ENCODE measurements around the gene EMP3. TPM values are rescaled to one million over a fixed set of nuclear protein-coding genes. Genes with fewer than 3 reads are reported as not detected.

The EMP3 gene
- total and polyA plus RNA-seq, 2 experiments from 2014 or later: 68.4 to 381 TPM

- peak overlapping the region; percentile 82 for H2AFZ ChIP-seq
- no peaks in the 10 kb centered on the region for H3K36me3 ChIP-seq (replicated peaks; ENCODE audit: insufficient read depth, low read depth)
- H3K4me2 ChIP-seq: peak overlapping the region; percentile 92
- peak overlapping the region; percentile 46 for H3K4me3 ChIP-seq
- H3K27me3 ChIP-seq: no peaks in the 10 kb centered on the region
- H3K4me1 ChIP-seq (ENCODE audit: insufficient read depth): peaks cover 17% of the 10 kb centered on the region
- H4K20me1 ChIP-seq (ENCODE audit: insufficient read depth, poor library complexity, severe bottlenecking): no peaks in the 10 kb centered on the region
- TF ChIP-seq CTCF (IDR thresholded peaks at IDR 0.05; ENCODE audit: poor library complexity) (peak; percentile 80), EZH2phosphoT487 (IDR thresholded peaks at IDR 0.05; ENCODE audit: low read depth, severe bottlenecking, unreplicated experiment) (no peak), EZH2 (IDR thresholded peaks at IDR 0.05; ENCODE audit: borderline replicate concordance) (no peak)
- peak; percentile 98 for DNase-seq (ENCODE audit: low spot score)
- H3K9me2 ChIP-seq (replicated peaks; ENCODE audit: insufficient read depth): no peaks in the 10 kb centered on the region
- no peaks in the 10 kb centered on the region for H3K79me2 ChIP-seq
- 13% methylated on average over 31 of the region's 54 CpGs for WGBS (ENCODE audit: low lambda C conversion rate, missing lambda C conversion rate)
- no peaks in the 10 kb centered on the region for H3K9me3 ChIP-seq (ENCODE audit: low read depth)
- H3K27ac ChIP-seq: peak overlapping the region; percentile 90
These were observed 8.4 kb downstream of the EMP3 start for GRCh38 chr19:48333467-48334384.

DNA sequence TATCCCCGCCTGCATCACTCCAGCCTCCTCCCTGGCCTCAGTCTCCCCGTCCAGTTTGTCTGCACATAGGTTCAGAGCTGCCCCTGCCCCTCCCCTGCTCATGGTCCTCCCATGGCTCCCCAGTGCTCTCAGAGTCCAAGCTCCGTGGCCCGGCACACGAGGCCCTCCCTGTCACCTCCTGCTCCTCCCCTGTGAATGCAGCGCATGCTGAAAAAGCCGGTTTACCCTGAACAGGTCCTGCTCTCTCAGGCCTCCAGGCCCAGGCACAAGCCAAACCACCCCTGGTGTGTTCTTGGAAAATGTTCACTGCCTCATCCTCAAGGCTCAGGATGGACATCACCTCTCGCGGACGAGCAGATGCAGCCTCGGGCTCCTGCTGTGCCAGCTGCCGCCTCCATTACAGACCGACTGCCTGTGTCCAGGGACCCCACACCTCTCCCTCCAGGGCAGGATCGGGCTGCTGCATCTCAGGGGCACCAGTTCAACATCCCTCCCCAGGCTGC is 13.0 kb downstream of the EMP3 start:
- H3K4me1 ChIP-seq (ENCODE audit: insufficient read depth): no peaks in the 10 kb centered on the region
- no peaks in the 10 kb centered on the region for H3K36me3 ChIP-seq (replicated peaks; ENCODE audit: insufficient read depth, low read depth)
- H3K79me2 ChIP-seq: no peaks in the 10 kb centered on the region
- TF ChIP-seq EZH2phosphoT487 (IDR thresholded peaks at IDR 0.05; ENCODE audit: low read depth, severe bottlenecking, unreplicated experiment) (no peak), CTCF (IDR thresholded peaks at IDR 0.05; ENCODE audit: poor library complexity) (no peak), EZH2 (IDR thresholded peaks at IDR 0.05; ENCODE audit: borderline replicate concordance) (no peak)
- H3K4me2 ChIP-seq: no peak overlapping the region
- no peak overlapping the region for H2AFZ ChIP-seq
- no peak overlapping the region for H3K27ac ChIP-seq
- no peak for DNase-seq (ENCODE audit: low spot score)
- H3K9me3 ChIP-seq (ENCODE audit: low read depth): no peaks in the 10 kb centered on the region
- WGBS (ENCODE audit: low lambda C conversion rate, missing lambda C conversion rate): 94% methylated on average over 14 of the region's 14 CpGs
- no peaks in the 10 kb centered on the region for H3K9me2 ChIP-seq (replicated peaks; ENCODE audit: insufficient read depth)
- H3K4me3 ChIP-seq: no peak overlapping the region
- H3K27me3 ChIP-seq: no peaks in the 10 kb centered on the region
- no peaks in the 10 kb centered on the region for H4K20me1 ChIP-seq (ENCODE audit: insufficient read depth, poor library complexity, severe bottlenecking)

GRCh38 chr19:48338802-48339503 is 13.6 kb downstream of the EMP3 start:
- Histone ChIP-seq H3K4me2 (no peak overlapping the region), H3K36me3 (replicated peaks; ENCODE audit: insufficient read depth, low read depth) (no peaks in the 10 kb centered on the region), H3K27me3 (no peaks in the 10 kb centered on the region)

More at GRCh38 chr19:48338802-48339503, 13.6 kb downstream of the EMP3 start:
- no peaks in the 10 kb centered on the region for H4K20me1 ChIP-seq (ENCODE audit: insufficient read depth, poor library complexity, severe bottlenecking)
- no peak overlapping the region for H3K4me3 ChIP-seq
- WGBS (ENCODE audit: low lambda C conversion rate, missing lambda C conversion rate): 93% methylated on average over 13 of the region's 14 CpGs
- H3K9me3 ChIP-seq (ENCODE audit: low read depth): no peaks in the 10 kb centered on the region
- no peak overlapping the region for H2AFZ ChIP-seq
- no peaks in the 10 kb centered on the region for H3K9me2 ChIP-seq (replicated peaks; ENCODE audit: insufficient read depth)
- no peak for DNase-seq (ENCODE audit: low spot score)
- TF ChIP-seq EZH2phosphoT487 (IDR thresholded peaks at IDR 0.05; ENCODE audit: low read depth, severe bottlenecking, unreplicated experiment) (no peak), CTCF (IDR thresholded peaks at IDR 0.05; ENCODE audit: poor library complexity) (no peak)
- no peaks in the 10 kb centered on the region for H3K4me1 ChIP-seq (ENCODE audit: insufficient read depth)
- H3K27ac ChIP-seq: no peak overlapping the region
- no peaks in the 10 kb centered on the region for H3K79me2 ChIP-seq
